Measurements from ENCODE around the gene ELMO3.
A peak's percentile ranks its signal among the peaks of the same experiment; 100 is the strongest.

The ELMO3 gene

GRCh38 chr16:67183627-67184452 lies 15.1 kb upstream of the ELMO3 start, which contains the start of gene MATCAP1:
Gene MATCAP1 (minus strand): TSS chr16:67183963. CDS start chr16:67180610, 3,353 bp downstream.
- peak; percentile 83 for DNase-seq

- DNase-seq = no peak
Measured at GRCh38 chr16:67184453-67184994, 14.4 kb upstream of the ELMO3 start.

GRCh38 chr16:67184995-67185650 lies 13.8 kb upstream of the ELMO3 start:
- no peak for DNase-seq

GRCh38 chr16:67185651-67186134 lies 13.2 kb upstream of the ELMO3 start:
- no peak for DNase-seq

- no peak for DNase-seq
Measured at GRCh38 chr16:67186550-67186950, 12.4 kb upstream of the ELMO3 start.

- DNase-seq = no peak
Measured at GRCh38 chr16:67187175-67187890, 11.6 kb upstream of the ELMO3 start.

GRCh38 chr16:67188323-67188722 lies 10.6 kb upstream of the ELMO3 start:
- no peak for DNase-seq

- DNase-seq = no peak
Measured at GRCh38 chr16:67188798-67189197, 10.1 kb upstream of the ELMO3 start.

- no peak for DNase-seq
Measured at GRCh38 chr16:67190041-67190440, 8.9 kb upstream of the ELMO3 start, which contains the start of gene EXOC3L1. Gene EXOC3L1 (minus strand): TSS chr16:67190136. CDS start chr16:67189676, 460 bp downstream.

- DNase-seq = no peak
Measured at GRCh38 chr16:67190448-67191399, 8.2 kb upstream of the ELMO3 start.

- no peak for DNase-seq
Measured at GRCh38 chr16:67191411-67191994, 7.4 kb upstream of the ELMO3 start.

- no peak for DNase-seq
Measured at GRCh38 chr16:67191995-67192681, 6.8 kb upstream of the ELMO3 start, which contains the start of gene E2F4. Gene E2F4 (plus strand): TSS chr16:67192155. CDS start chr16:67192228, 73 bp downstream.

- no peak for DNase-seq
Measured at GRCh38 chr16:67192781-67193361, 6.1 kb upstream of the ELMO3 start.

- no peak for DNase-seq
Measured at GRCh38 chr16:67193536-67193935, 5.4 kb upstream of the ELMO3 start.

- DNase-seq = no peak
Measured at GRCh38 chr16:67194260-67194659, 4.7 kb upstream of the ELMO3 start.

GRCh38 chr16:67195676-67196075 lies 3.3 kb upstream of the ELMO3 start:
- DNase-seq = no peak

- no peak for DNase-seq
Measured at GRCh38 chr16:67196881-67197280, 2.0 kb upstream of the ELMO3 start.

- DNase-seq = no peak
Measured at GRCh38 chr16:67197704-67198103, 1.2 kb upstream of the ELMO3 start.

GRCh38 chr16:67198238-67198734 lies 645 bp upstream of the ELMO3 start:
- DNase-seq = no peak

GRCh38 chr16:67199808-67200198 lies 872 bp downstream of the ELMO3 start:
- DNase-seq = no peak

Measured in NCI-H2081 treated with DMSO at 0.1 percent for 48 hours (cell line).